HG02840 (cell line): ENCODE results near the gene PCLO.
"Not testable (repeated sequence)": the region's sequence is repeated elsewhere in the genome, so short reads cannot be mapped to it uniquely, and the experiment has no call there.

Experiments
- ATAC-seq: cut with Tn5 transposase; IDR thresholded peaks from one replicate; pipeline ENCODE4 v1.9.1; 2021; ENCODE audit warnings: mild to moderate bottlenecking, moderate library complexity, moderate number of reproducible peaks; ENCODE audit not compliant: unreplicated experiment, low FRiP score

PCLO gene

GRCh38 chr7:82745820-82746219 is 416.9 kb downstream of the PCLO start:
- no peak for ATAC-seq

GRCh38 chr7:82745117-82745516 is 417.6 kb downstream of the PCLO start:
- no peak for ATAC-seq

GRCh38 chr7:82742163-82742562 is 420.5 kb downstream of the PCLO start:
- no peak for ATAC-seq

- no peak for ATAC-seq
Measured at GRCh38 chr7:82741493-82741892, 421.2 kb downstream of the PCLO start.

GRCh38 chr7:82740246-82740848 is 422.3 kb downstream of the PCLO start:
- no peak for ATAC-seq

GRCh38 chr7:82736633-82737032 is 426.1 kb downstream of the PCLO start:
- no peak for ATAC-seq

GRCh38 chr7:82732677-82733076 is 430.0 kb downstream of the PCLO start:
- ATAC-seq: no peak

GRCh38 chr7:82729172-82730030 is 433.3 kb downstream of the PCLO start:
- ATAC-seq: no peak

GRCh38 chr7:82726038-82726800 is 436.5 kb downstream of the PCLO start:
- no peak for ATAC-seq

GRCh38 chr7:82723411-82723810 is 439.3 kb downstream of the PCLO start:
- ATAC-seq: no peak

GRCh38 chr7:82722946-82723345 is 439.7 kb downstream of the PCLO start:
- no peak for ATAC-seq

GRCh38 chr7:82715344-82715743 is 447.3 kb downstream of the PCLO start:
- ATAC-seq: no peak

GRCh38 chr7:82714883-82715282 is 447.8 kb downstream of the PCLO start:
- ATAC-seq: no peak

- no peak for ATAC-seq
Measured at GRCh38 chr7:82713506-82713905, 449.2 kb downstream of the PCLO start.

- ATAC-seq: not testable (repeated sequence)
Measured at GRCh38 chr7:82706344-82706743, 456.3 kb downstream of the PCLO start.

- ATAC-seq: no peak
Measured at GRCh38 chr7:82705517-82706260, 457.0 kb downstream of the PCLO start.

- no peak for ATAC-seq
Measured at GRCh38 chr7:82704121-82704520, 458.6 kb downstream of the PCLO start.
